Keratinocyte (primary cell): ENCODE measurements around the gene CYP26A1.

Source experiments
- EZH2 ChIP-seq: IDR thresholded peaks from one replicate; pipeline ENCODE4 v1.6.1; 2012; ENCODE audit warnings: inconsistent platforms, mild to moderate bottlenecking, low read length, moderate library complexity
- TF ChIP-seq, protein P1 (sequence below), 3 experiments: IDR thresholded peaks in 1 of 3; conservative IDR thresholded peaks in 1 of 3; optimal IDR thresholded peaks in 1 of 3; 2 replicates in 2 of 3; 3 replicates in 1 of 3; pipeline versions ENCODE3 to v1.5.1; 2011; ENCODE audit warnings: low read length in 3 of 3, mild to moderate bottlenecking in 3 of 3, moderate library complexity in 2 of 3, control low read depth in 1 of 3, inconsistent platforms in 1 of 3; ENCODE audit not compliant: insufficient read depth in 2 of 3; ENCODE audit errors: extremely low read depth in 1 of 3

GRCh38 chr10:93074147-93074596, 479 bp downstream of the CYP26A1 start:
- TF ChIP-seq, protein P1, sequence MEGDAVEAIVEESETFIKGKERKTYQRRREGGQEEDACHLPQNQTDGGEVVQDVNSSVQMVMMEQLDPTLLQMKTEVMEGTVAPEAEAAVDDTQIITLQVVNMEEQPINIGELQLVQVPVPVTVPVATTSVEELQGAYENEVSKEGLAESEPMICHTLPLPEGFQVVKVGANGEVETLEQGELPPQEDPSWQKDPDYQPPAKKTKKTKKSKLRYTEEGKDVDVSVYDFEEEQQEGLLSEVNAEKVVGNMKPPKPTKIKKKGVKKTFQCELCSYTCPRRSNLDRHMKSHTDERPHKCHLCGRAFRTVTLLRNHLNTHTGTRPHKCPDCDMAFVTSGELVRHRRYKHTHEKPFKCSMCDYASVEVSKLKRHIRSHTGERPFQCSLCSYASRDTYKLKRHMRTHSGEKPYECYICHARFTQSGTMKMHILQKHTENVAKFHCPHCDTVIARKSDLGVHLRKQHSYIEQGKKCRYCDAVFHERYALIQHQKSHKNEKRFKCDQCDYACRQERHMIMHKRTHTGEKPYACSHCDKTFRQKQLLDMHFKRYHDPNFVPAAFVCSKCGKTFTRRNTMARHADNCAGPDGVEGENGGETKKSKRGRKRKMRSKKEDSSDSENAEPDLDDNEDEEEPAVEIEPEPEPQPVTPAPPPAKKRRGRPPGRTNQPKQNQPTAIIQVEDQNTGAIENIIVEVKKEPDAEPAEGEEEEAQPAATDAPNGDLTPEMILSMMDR (optimal IDR thresholded peaks at IDR 0.05 in 1 of 3, IDR thresholded peaks at IDR 0.05 in 1 of 3, conservative IDR thresholded peaks at IDR 0.05 in 1 of 3; ENCODE audit: extremely low read depth in 1 of 3, insufficient read depth in 2 of 3, low read length in 3 of 3) = peak in 1 of 3 experiments; percentile 25
- no peak for TF ChIP-seq EZH2
